NCI-H2171 (cell line): ENCODE results near the gene BABAM2.
A peak's percentile ranks its signal among the peaks of the same experiment; 100 is the strongest.
"Not testable (repeated sequence)": the region's sequence is repeated elsewhere in the genome, so short reads cannot be mapped to it uniquely, and the experiment has no call there.

Source experiments
- DNase-seq: peaks from one replicate; lab custom pipeline; 2025; lab: John Stamatoyannopoulos, UW

BABAM2 gene

GRCh38 chr2:28251337-28251736 is 360.8 kb downstream of the BABAM2 start:
- no peak for DNase-seq

GRCh38 chr2:28252311-28252710 is 361.8 kb downstream of the BABAM2 start:
- DNase-seq = no peak

- DNase-seq = no peak
Measured at GRCh38 chr2:28253543-28253942, 363.0 kb downstream of the BABAM2 start.

- DNase-seq = not testable (repeated sequence)
Measured at GRCh38 chr2:28255231-28255630, 364.7 kb downstream of the BABAM2 start.

- no peak for DNase-seq
Measured at GRCh38 chr2:28257182-28257581, 366.7 kb downstream of the BABAM2 start.

- not testable (repeated sequence) for DNase-seq
Measured at GRCh38 chr2:28259226-28259625, 368.7 kb downstream of the BABAM2 start.

GRCh38 chr2:28263690-28264089 is 373.2 kb downstream of the BABAM2 start:
- no peak for DNase-seq

- DNase-seq = no peak
Measured at GRCh38 chr2:28267282-28267681, 376.8 kb downstream of the BABAM2 start.

- DNase-seq = no peak
Measured at GRCh38 chr2:28268386-28268785, 377.9 kb downstream of the BABAM2 start.

GRCh38 chr2:28269019-28269784 is 378.7 kb downstream of the BABAM2 start:
- peak; percentile 21 for DNase-seq

- no peak for DNase-seq
Measured at GRCh38 chr2:28270456-28271152, 380.1 kb downstream of the BABAM2 start.

- no peak for DNase-seq
Measured at GRCh38 chr2:28271231-28271918, 380.8 kb downstream of the BABAM2 start.

- DNase-seq = no peak
Measured at GRCh38 chr2:28271919-28272250, 381.4 kb downstream of the BABAM2 start.

- DNase-seq = no peak
Measured at GRCh38 chr2:28273751-28274150, 383.2 kb downstream of the BABAM2 start.

- DNase-seq = no peak
Measured at GRCh38 chr2:28274911-28275685, 384.6 kb downstream of the BABAM2 start.

GRCh38 chr2:28276076-28276618 is 385.6 kb downstream of the BABAM2 start:
- no peak for DNase-seq

GRCh38 chr2:28276807-28277206 is 386.3 kb downstream of the BABAM2 start:
- DNase-seq = no peak

- DNase-seq = no peak
Measured at GRCh38 chr2:28277466-28277865, 386.9 kb downstream of the BABAM2 start.

- DNase-seq = no peak
Measured at GRCh38 chr2:28279371-28279770, 388.8 kb downstream of the BABAM2 start.

- DNase-seq = no peak
Measured at GRCh38 chr2:28280619-28281018, 390.1 kb downstream of the BABAM2 start.

- no peak for DNase-seq
Measured at GRCh38 chr2:28281739-28282138, 391.2 kb downstream of the BABAM2 start.

- DNase-seq = no peak
Measured at GRCh38 chr2:28282248-28282647, 391.7 kb downstream of the BABAM2 start.
